EH (cell line): ENCODE results near the gene OR10AD1.

ENCODE experiments used
- DNase-seq: peaks from one replicate; pipeline ENCODE4 v3.0.0-alpha.2; 2015; ENCODE audit warnings: low read depth

OR10AD1 gene

DNA sequence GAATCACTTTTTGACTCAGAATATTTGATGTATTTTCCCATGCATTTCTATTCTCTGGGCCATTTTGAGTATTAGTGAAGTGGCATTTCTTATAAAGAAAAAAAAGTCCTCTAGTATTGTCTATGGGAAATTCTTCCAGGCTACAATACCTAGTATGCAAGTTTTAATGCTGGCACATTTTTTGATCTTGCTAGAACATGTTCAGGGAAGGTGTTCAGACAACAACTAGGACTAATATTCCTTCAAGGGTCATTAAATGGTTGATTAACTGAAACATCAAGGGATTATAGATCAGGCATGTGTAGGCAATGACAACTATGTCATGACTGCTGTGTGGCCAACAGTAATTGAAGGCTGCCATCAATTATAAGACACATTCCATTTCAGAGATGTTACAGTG is 12.0 kb downstream of the OR10AD1 start:
- no peak for DNase-seq

- peak; percentile 71 for DNase-seq
Observed at GRCh38 chr12:48189331-48190125, 13.6 kb downstream of the OR10AD1 start.

DNA sequence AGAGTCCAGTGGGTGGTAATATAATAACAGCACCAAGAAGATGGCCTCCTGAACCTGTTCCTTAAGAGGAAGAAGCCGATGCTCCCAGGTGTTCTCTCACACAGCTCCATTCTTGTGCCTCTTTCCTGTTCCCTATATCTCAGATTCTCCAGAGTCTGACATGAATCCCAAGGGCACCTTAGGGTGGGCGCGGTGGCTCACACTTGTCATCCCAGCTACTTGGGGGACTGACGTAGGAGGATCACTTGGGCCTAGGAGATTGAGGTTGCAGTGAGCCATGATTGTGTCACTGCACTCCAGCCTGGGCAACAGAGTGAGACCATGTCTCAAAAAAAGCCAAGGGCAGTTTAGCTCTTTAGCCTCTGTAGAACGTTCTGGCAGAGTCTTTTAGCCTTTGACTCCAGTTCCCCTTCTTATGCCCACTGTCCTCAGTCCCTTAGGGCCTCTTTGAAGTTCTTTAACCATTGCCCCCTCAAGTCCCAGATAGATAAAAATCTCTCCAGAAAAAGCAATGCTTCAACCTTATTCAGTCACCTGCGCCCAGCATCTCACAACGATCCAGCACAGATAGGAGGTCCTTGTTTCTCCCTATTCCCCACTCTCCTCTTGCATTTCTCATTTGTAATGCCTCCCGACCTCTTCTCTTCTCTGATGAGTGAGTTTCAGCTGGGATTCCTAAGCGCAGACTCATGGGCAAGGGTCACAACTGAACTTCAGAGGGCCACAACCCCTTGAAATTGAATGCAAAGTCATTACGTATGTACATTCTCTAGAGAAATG is 15.0 kb downstream of the OR10AD1 start:
- DNase-seq, result no peak

DNA sequence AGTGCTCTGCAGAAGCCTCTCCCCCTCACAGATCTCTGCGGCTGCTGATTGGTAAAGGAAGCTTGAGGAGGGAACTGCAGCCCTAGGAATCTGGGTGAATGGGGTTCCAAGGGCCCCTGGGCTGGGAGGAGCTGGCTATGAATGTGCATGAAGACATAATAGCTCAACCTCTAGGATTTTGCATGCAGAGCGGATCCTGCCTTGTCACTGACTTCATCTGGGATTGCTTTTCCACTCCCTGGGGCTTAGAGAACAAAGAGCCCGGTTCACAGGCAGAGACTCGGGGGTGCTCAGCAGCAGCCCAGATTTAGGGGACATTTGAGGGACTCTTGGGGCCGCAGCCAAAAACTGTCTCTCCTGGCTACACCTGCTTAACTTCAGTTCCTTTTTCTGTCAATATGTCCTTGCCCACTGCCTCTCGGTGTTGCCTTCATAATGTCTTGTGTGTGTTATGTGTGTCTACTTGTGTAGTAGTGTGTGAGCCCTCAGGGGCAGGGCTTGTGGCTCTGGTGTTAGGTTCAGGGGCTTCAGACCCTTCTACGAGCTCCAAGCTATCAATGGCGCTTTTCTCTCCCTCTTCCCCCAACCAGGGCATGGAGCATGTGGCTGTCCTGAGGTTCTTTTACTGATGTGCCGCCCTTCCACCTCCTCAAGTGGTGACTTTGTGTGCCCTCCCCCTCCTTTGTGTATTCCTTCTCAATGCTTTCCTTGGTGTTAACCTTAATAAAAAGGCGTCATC is 17.7 kb downstream of the OR10AD1 start:
- no peak for DNase-seq

DNA sequence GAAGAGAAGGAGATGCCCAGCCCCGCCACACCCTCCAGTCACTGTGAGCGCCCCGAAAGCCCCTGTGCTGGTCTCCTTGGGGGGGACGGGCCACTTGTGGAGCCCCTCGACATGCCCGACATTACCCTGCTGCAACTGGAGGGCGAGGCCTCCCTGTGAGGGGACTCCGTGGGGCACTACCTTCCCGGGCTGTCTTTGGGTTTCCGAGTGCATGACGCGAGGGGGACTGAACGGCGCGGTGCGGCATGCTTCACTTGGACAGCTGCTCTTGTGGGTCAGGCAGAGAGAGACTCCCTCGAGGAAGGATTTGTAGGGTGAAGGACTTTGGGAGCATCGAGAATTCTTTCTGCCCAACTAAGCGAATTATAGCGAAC is 18.6 kb downstream of the OR10AD1 start:
- DNase-seq, result no peak

DNA sequence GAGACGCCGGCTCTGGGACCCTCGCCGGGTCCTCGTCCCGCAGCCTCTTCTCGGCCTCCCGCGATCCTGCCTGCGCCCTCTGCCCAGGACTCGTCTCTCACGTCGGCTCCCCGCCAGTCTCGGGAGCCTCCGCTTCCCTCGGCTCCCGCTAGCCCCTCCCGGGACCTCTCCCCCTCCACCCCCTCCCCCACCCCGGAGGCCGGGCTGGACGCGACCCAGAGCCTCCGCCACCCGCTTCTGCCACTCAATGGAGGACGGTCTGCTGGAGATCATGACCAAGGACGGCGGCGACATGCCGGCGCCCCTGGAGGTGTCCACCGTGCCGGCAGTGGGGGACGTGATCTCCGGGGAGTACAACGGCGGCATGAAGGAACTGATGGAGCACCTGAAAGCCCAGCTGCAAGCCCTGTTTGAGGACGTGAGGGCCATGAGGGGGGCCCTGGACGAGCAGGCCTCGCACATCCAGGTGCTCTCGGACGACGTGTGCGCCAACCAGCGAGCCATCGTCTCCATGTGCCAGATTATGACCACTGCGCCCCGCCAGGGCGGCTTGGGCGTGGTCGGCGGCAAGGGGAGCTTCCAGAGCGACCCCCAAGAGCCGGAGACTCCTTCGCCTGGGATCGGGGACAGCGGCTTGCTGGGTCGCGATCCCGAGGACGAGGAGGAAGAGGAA is 19.1 kb downstream of the OR10AD1 start:
- no peak for DNase-seq

DNA sequence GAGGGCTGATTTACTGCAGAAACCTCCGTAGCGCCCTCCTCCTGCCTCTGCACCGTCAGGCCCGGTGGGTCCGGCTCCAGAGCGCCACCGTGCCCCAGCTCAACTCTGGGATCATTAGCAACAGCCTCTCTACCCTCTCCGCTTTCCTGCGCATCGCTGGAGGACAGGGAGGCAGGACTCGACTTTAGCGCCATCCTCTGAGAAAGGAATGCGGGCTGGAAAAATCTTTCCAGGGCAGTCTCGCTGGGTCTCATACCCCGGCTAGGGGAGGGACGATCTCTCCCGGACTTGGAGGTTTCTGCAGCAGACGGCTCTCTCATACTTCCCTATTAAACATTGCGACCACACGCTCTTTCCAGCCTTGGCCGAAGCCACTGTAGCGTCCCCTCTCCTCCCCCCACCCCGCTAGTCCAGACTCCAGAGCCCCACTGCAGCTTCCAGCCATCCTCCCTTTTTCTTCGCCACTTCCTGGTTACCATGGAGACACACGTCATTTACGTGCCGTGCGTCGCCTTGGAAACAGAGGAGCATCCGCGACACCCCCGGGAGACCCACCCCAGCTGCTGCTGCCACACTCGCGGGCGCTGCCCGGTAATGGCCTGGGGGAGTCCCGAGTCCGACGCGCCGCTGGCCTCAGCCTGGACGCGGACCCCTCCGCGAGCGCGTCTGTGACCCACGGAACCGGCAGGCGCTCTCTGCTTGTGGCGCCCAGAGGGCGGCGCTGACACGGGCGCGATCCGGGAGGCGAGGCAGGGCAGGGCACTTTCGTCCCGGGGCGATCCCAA is 19.8 kb downstream of the OR10AD1 start, which contains the start of gene CCDC184:
Gene CCDC184, plus strand, starts transcription at position 554 of the 785 bp plus-strand sequence. CDS start 479 bp downstream, outside the sequence.
- DNase-seq, result peak; percentile 85

DNA sequence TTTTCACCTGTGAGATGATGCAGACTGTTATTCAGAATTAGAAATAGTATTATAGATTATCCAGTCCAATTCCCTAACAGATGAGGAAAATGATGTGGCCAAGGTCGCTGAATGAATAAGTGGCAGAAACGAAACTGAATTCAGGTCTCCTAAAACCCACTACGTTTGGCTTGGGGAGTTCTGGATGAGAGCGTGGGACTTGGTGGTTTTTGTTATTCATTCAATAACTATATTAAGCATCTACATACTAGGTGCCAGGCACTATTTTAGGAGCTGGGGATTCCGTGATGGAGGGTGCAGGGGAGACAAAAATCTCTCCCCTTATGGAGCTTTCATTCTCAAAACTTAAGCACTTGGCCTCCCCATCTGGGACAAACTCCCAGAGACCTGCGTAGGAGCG is 20.5 kb downstream of the OR10AD1 start:
- no peak for DNase-seq

DNA sequence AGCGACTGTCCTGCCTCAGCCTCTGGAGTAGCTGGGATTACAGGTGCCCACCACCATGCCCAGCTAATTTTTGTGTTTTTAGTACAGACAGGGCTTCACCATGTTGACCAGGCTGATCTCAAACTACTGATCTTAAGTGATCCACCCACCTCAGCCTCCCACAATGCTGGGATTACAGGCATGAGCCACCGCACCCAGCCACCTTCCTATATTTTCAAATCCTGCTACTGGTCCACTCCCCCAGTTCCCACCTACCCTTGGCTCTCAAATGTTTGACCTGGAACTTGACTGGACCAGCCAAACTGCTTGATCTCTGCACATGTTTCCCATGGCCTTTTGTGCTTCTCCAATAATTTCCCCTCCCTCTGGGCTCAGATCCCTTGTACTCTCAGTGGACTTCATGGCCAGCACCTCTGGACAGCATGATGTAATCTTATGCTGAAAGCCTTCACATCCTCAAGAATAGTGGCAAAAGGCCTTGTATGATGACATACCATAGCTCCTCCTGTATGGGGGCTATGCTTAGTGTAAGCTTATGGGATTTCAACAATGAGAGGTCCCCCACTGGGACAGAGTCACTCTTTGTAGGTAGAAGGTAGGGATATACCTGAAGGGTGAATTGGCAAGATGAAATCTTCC is 22.1 kb downstream of the OR10AD1 start:
- DNase-seq, result no peak

- DNase-seq, result no peak
Observed at GRCh38 chr12:48180424-48180823, 22.7 kb downstream of the OR10AD1 start.

GRCh38 chr12:48179466-48179865 is 23.6 kb downstream of the OR10AD1 start:
- no peak for DNase-seq

GRCh38 chr12:48177982-48178381 is 25.1 kb downstream of the OR10AD1 start:
- no peak for DNase-seq

DNA sequence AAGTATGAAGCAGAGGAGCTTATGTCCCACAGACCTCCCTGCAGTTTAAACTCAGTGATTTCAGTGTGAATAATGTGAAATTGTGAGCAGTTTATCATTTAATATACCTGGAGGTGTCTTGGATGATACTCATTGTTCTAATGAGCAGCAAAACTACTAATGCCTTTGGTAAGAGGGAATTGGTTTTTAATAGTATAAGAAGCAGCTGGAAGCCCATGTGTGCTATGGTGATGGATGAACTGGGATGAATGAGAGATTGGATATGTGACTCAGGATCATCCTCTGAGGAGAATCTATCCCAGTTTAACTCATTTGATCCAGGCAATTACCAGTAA is 26.7 kb downstream of the OR10AD1 start:
- no peak for DNase-seq

GRCh38 chr12:48175613-48176416 is 27.3 kb downstream of the OR10AD1 start:
- DNase-seq, result peak; percentile 46

DNA sequence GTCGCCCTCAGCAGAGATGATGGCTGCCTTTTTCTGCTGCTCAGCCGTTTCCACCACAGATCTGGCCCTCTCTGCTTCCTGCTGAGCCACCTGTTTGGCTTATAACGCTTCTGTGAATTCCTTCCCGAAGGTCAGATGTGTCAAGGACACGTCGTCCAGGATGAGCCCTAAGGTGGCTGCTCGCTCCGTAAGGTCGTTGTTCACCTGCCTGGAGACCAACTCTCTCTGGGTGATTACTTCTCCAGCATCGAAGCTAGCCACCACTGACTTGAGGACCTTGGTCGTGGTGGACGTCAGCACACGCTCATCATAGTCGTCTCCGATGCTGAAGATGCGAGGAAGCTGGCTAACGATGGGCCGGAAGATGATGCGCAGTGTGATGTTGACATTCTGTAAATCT is 34.1 kb downstream of the OR10AD1 start:
- no peak for DNase-seq

DNA sequence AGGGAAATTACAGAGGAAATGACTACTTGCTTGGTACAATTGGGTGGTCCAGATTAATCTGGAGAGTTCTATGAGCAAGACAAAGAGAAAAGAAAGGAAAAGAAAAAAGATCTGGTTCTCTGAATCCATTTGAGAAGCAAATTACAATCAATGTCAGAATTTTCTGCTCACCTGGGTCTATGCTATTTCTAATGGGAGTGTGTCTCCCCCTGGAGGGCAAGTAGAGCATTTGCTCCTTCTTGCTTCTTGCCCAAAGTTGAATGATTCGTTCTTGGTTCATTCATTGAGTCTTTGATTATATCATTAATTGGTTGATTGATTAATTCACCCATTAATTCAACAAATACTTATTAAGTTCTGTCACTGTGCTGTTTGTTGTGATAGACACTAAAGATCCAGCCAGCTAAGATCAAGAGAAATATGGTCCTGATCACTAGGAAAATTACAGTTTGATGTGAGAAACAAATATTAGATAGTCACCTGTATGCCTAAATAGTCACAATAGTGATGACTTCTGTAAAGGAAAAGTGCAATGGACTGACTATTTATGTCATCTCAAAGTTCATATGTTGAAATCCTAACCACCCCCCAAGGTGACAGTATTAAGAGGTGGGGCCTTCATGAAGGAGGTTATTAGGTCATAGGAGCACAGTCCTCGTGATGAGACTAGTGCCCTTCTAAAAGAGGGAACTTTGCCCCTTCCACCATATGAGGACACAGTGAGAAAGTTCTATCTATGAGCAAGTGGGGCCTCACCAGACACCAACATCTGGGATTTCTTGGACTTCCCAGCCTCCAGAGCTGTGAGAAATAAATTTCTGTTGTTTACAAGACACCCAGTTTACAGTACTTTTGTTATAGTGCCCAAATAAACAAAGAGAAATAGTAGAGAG is 37.8 kb downstream of the OR10AD1 start:
- peak; percentile 62 for DNase-seq

DNA sequence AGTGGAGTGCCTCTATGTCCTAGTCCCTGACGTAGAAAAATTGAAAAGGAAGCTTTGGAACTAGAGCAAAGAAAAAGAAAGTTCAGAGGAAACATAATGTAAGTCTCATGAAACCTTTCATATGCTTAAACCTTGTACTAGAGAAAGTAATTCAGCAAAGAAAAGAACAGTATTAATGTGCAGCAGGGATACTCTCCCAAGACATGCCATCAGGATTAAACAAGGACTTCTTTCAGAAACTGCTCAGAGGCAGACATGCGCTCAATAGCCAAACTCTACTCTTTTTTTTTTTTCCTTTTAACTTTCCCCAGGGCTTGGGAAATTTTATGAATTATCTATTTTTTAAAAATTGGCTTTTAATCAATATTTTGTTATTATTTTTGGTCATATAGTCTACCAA is 38.6 kb downstream of the OR10AD1 start:
- DNase-seq, result no peak

- DNase-seq, result no peak
Observed at GRCh38 chr12:48163150-48163747, 39.8 kb downstream of the OR10AD1 start.

GRCh38 chr12:48160807-48161206 is 42.3 kb downstream of the OR10AD1 start:
- DNase-seq, result peak; percentile 19
